ENCODE results near the gene CFAP100.

DNA sequence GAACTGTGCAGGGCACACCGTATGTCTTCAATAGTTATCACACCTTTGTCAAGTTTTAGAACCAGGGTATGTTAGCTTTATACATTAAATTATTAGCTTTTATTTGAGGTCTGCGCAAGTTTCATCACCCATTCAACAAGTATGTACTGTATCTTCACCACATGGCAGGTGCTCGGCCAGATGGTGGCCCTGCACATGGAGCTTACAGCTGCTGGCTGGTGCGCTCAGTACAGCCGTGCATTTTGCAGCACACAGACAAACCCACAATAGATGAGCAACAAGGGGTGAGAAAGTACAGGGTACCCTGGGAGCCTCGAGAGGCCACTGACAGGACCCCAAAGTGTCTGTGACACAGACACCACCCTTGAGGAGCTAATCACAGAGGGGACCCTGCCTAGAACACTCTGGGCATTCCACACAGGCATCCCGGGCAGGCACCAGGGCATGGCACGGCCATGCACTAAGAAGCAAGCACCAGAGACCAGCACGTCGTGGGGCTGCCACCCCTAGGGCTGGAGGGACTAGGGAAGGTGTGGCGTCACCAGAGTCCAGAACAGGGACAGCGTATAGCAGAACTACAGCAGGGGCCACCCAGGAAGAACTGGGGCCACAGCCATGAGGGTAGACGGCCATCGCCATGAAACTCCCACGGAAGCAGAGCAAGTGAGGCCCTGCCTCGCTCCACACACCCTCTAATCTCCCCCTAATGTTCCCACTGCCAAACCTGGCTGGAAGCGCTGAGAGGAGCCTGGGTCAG lies 53.6 kb downstream of the CFAP100 start:
- TF ChIP-seq, protein P1, sequence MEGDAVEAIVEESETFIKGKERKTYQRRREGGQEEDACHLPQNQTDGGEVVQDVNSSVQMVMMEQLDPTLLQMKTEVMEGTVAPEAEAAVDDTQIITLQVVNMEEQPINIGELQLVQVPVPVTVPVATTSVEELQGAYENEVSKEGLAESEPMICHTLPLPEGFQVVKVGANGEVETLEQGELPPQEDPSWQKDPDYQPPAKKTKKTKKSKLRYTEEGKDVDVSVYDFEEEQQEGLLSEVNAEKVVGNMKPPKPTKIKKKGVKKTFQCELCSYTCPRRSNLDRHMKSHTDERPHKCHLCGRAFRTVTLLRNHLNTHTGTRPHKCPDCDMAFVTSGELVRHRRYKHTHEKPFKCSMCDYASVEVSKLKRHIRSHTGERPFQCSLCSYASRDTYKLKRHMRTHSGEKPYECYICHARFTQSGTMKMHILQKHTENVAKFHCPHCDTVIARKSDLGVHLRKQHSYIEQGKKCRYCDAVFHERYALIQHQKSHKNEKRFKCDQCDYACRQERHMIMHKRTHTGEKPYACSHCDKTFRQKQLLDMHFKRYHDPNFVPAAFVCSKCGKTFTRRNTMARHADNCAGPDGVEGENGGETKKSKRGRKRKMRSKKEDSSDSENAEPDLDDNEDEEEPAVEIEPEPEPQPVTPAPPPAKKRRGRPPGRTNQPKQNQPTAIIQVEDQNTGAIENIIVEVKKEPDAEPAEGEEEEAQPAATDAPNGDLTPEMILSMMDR (IDR thresholded peaks at IDR 0.05 in 8 of 11, conservative IDR thresholded peaks at IDR 0.05 in 3 of 11), result no peak
- TF ChIP-seq POLR2AphosphoS5 (IDR thresholded peaks at IDR 0.05) (peak in 1 of 3 donors; percentile 44), POLR2A (IDR thresholded peaks at IDR 0.05) (no peak)
